Thymus (tissue), 11 donors: ENCODE results near the gene MED8. TPM values are rescaled to one million over a fixed set of nuclear protein-coding genes. Genes with fewer than 3 reads are reported as not detected.

Source experiments
- DNase-seq, 9 donors: peaks; one replicate each; pipeline ENCODE4 v3.0.0-alpha.2; 2013; ENCODE audit warnings: low spot score in 9 of 9, low read depth in 6 of 9, missing footprints in 1 of 9
- H3K27ac ChIP-seq, 2 donors: one replicate each; pipeline ENCODE4 v1.5.1; 2013; ENCODE audit warnings: control low read depth in 1 of 2, low read depth in 1 of 2, low read length in 1 of 2, mild to moderate bottlenecking in 1 of 2, moderate library complexity in 1 of 2
- H3K27me3 ChIP-seq, 2 donors: one replicate each; pipeline ENCODE4 v1.5.1; 2013; ENCODE audit warnings: low read length in 1 of 2; ENCODE audit not compliant: control insufficient read depth in 2 of 2, insufficient read depth in 1 of 2
- H3K36me3 ChIP-seq, 2 donors: one replicate each; pipeline ENCODE4 v1.5.1; 2013; ENCODE audit warnings: low read length in 1 of 2, mild to moderate bottlenecking in 1 of 2, moderate library complexity in 1 of 2; ENCODE audit not compliant: control insufficient read depth in 2 of 2, insufficient read depth in 2 of 2
- H3K4me1 ChIP-seq, 2 donors: one replicate each; pipeline ENCODE4 v1.5.1; 2013; ENCODE audit warnings: low read length in 2 of 2; ENCODE audit not compliant: control insufficient read depth in 2 of 2, insufficient read depth in 2 of 2
- H3K4me3 ChIP-seq, 2 donors: one replicate each; pipeline ENCODE4 v1.5.1; 2013; ENCODE audit warnings: low read length in 2 of 2, control low read depth in 1 of 2, mild to moderate bottlenecking in 1 of 2
- H3K9me3 ChIP-seq, 2 donors: one replicate each; pipeline ENCODE4 v1.5.1; 2013; ENCODE audit warnings: low read length in 1 of 2, mild to moderate bottlenecking in 1 of 2; ENCODE audit not compliant: control insufficient read depth in 2 of 2, insufficient read depth in 1 of 2
- WGBS: extraction: QIAGEN DNeasy Blood & Tissue Kit; methylation state at CpG from one replicate; pipeline ENCODE4 v1.1.7; 2013; 5-methylcytosine and 5-hydroxymethylcytosine counted together
- polyA plus RNA-seq: library from polyadenylated mRNA; stranded (reverse); fragments of 200-250 nt; gene quantifications from one replicate; pipeline ENCODE4 v1.2.3, GENCODE V29; 2013
- total RNA-seq: library from RNA; stranded (reverse); fragments of 120-200 nt; gene quantifications from one replicate; pipeline ENCODE4 v1.2.4, GENCODE V29; 2013
- donor health status: healthy.

The MED8 gene
- total and polyA plus RNA-seq, 2 donors, result 25.2 to 32.3 TPM

DNA sequence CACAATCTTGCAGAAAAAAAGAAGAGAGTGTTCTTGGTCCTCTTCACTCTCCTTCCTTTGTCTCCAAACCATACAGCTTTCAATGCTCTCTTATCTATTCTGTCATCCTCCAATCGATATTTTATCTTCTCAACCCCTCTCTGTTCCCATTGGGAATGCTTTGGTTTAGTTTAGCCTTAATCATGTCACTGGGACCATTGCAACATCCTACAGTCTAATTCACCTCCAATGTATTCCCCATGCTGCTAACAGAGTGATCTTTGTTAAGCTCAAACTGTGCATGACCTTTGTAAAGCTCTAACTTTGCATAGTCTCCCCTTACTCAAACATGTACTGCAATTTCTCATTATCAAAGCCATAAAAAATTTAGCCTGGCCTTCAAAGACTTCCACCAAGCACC, 49.0 kb downstream of the MED8 start:
- DNase-seq, result no peak
- H3K36me3 ChIP-seq, result no peaks in the 10 kb centered on the region

GRCh38 chr1:43339584-43340232, 49.9 kb downstream of the MED8 start:
- WGBS, result 96% methylated on average over 6 of the region's 6 CpGs
- H3K4me3 ChIP-seq, result no peak overlapping the region
- no peaks in the 10 kb centered on the region for H3K27me3 ChIP-seq
- no peaks in the 10 kb centered on the region for H3K9me3 ChIP-seq
- no peak for DNase-seq
- H3K4me1 ChIP-seq, result no peaks in the 10 kb centered on the region
- H3K36me3 ChIP-seq, result no peaks in the 10 kb centered on the region
- no peak overlapping the region for H3K27ac ChIP-seq

More for the DNA sequence above, 49.0 kb downstream of the MED8 start:
- no peaks in the 10 kb centered on the region for H3K4me1 ChIP-seq
- H3K4me3 ChIP-seq, result no peak overlapping the region
- no peaks in the 10 kb centered on the region for H3K9me3 ChIP-seq
- H3K27ac ChIP-seq, result no peak overlapping the region
- H3K27me3 ChIP-seq, result no peaks in the 10 kb centered on the region
- whole genome bisulfite sequencing, result 94% methylated on average over 1 of the region's 1 CpG

DNA sequence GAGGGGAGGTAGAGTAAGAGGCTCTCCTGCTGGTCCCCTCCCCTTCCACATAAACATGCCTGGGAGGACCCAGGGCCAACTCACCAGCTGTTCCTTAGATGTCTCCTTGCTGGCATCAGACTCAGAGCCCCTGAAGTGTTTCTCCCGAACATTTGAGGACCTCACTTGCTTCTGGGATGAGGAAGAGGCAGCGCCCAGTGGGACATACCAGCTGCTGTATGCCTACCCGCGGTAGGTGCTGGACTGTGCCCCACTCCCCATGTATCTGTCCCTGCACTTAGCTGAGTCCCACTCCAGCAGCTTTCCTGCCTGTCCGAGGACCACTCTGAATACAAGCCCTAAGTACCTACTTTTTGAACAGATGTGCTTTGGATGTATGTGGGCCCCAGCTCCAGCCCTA, 51.6 kb downstream of the MED8 start:
- no peaks in the 10 kb centered on the region for H3K27me3 ChIP-seq
- no peak for DNase-seq
- H3K4me1 ChIP-seq, result no peaks in the 10 kb centered on the region
- no peak overlapping the region for H3K4me3 ChIP-seq
- no peak overlapping the region for H3K27ac ChIP-seq
- H3K9me3 ChIP-seq, result no peaks in the 10 kb centered on the region
- 70% methylated on average over 5 of the region's 5 CpGs for WGBS
- H3K36me3 ChIP-seq, result no peaks in the 10 kb centered on the region

DNA sequence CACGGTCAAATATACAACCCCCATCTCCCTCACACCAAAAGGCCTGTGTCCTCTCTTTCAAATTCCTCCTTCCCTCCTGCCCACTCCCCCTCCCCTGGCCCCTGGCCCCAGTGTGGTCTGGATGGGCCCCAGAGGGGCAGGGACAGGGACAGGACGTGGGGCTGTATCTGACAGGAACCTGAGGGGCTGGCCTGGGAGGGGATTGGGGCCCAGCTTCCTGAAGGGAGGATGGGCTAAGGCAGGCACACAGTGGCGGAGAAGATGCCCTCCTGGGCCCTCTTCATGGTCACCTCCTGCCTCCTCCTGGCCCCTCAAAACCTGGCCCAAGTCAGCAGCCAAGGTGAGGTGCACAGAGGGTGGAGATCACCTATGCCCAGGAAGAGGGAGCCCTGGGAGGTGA, 52.0 kb downstream of the MED8 start, which contains the start of gene MPL:
TSS of gene MPL (plus strand) at position 231 of the 400 bp plus-strand sequence. CDS start at position 262, 31 bp downstream.
- H3K4me3 ChIP-seq, result no peak within 1 kb of the TSS
- H3K36me3 ChIP-seq, result no peaks in the 10 kb centered on the region
- H3K4me1 ChIP-seq, result no peaks in the 10 kb centered on the region
- WGBS, result 61% methylated on average over 3 of the region's 3 CpGs
- H3K27me3 ChIP-seq, result no peaks in the 10 kb centered on the region
- H3K27ac ChIP-seq, result no peak within 1 kb of the TSS
- DNase-seq, result no peak
- no peaks in the 10 kb centered on the region for H3K9me3 ChIP-seq

- no peaks in the 10 kb centered on the region for H3K27me3 ChIP-seq
- DNase-seq, result no peak
- no peaks in the 10 kb centered on the region for H3K36me3 ChIP-seq
- peaks cover 0 to 8% of the 10 kb centered on the region in 2 donors for H3K4me1 ChIP-seq
- H3K4me3 ChIP-seq, result no peak overlapping the region
- no peaks in the 10 kb centered on the region for H3K9me3 ChIP-seq
- 80% methylated on average over 7 of the region's 7 CpGs for WGBS
- no peak overlapping the region for H3K27ac ChIP-seq
Measured at GRCh38 chr1:43334453-43335205, 55.0 kb downstream of the MED8 start.

Other genes starting within 250 kb of the MED8 start
- gene EBNA1BP2, start 217.5 kb downstream of the MED8 start, total RNA-seq, result 64.1 TPM
- gene EBNA1BP2, start 217.5 kb downstream of the MED8 start, polyA plus RNA-seq, result 41.3 TPM
- 0.42 TPM for gene CFAP57, start 217.5 kb downstream of the MED8 start, total RNA-seq
- gene CFAP57, start 217.5 kb downstream of the MED8 start, polyA plus RNA-seq, result 0.16 TPM
- 0.42 TPM for gene TMEM125, start 119.8 kb downstream of the MED8 start, total RNA-seq
- gene TMEM125, start 119.8 kb downstream of the MED8 start, polyA plus RNA-seq, result 2.4 TPM
- gene C1orf210, start 104.2 kb downstream of the MED8 start, total RNA-seq, result 0.66 TPM
- 3.1 TPM for gene C1orf210, start 104.2 kb downstream of the MED8 start, polyA plus RNA-seq
- 4.8 TPM for gene TIE1, start 88.8 kb downstream of the MED8 start, total RNA-seq
- 8.3 TPM for gene TIE1, start 88.8 kb downstream of the MED8 start, polyA plus RNA-seq
- gene MPL, start 52.0 kb downstream of the MED8 start, total RNA-seq, result 0.05 TPM
- gene MPL, start 52.0 kb downstream of the MED8 start, polyA plus RNA-seq, result 0.02 TPM
- 68.1 TPM for gene CDC20, start 30.8 kb downstream of the MED8 start, total RNA-seq
- 14.1 TPM for gene CDC20, start 30.8 kb downstream of the MED8 start, polyA plus RNA-seq
- gene ELOVL1, start 21.8 kb downstream of the MED8 start, total RNA-seq, result 26.1 TPM
- gene ELOVL1, start 21.8 kb downstream of the MED8 start, polyA plus RNA-seq, result 44.8 TPM
- 8.8 TPM for gene SZT2, start 99 bp upstream of the MED8 start, total RNA-seq
- gene SZT2, start 99 bp upstream of the MED8 start, polyA plus RNA-seq, result 19.9 TPM
- gene HYI, start 64.1 kb upstream of the MED8 start, total RNA-seq, result 10.8 TPM
- 23.0 TPM for gene HYI, start 64.1 kb upstream of the MED8 start, polyA plus RNA-seq
- 26.0 TPM for gene PTPRF, start 141.1 kb upstream of the MED8 start, total RNA-seq
- 40.6 TPM for gene PTPRF, start 141.1 kb upstream of the MED8 start, polyA plus RNA-seq